Transverse colon (tissue), 4 donors: ENCODE data around the gene MYL2. TPM values are rescaled to one million over a fixed set of nuclear protein-coding genes. Genes with fewer than 3 reads are reported as not detected.

ENCODE experiments used
- DNase-seq: peaks from one replicate; pipeline ENCODE4 v3.0.0-alpha.2; 2019
- H3K27ac ChIP-seq, 4 donors: fragments of 200-600 bp; sonication (generic); 2 replicates each; pipeline ENCODE4 v1.5.1; 2016 to 2018; ENCODE audit warnings: inconsistent platforms in 4 of 4
- H3K27me3 ChIP-seq: fragments of 200-600 bp; sonication (generic); 2 replicates; pipeline ENCODE4 v1.5.1; 2017; ENCODE audit warnings: inconsistent platforms
- H3K36me3 ChIP-seq, 4 donors: fragments of 200-600 bp; sonication (generic); 2 replicates each; pipeline ENCODE4 v1.5.1; 2017 to 2019; ENCODE audit warnings: inconsistent platforms in 4 of 4
- H3K4me1 ChIP-seq, 4 donors: fragments of 200-600 bp; sonication (generic); 2 replicates each; pipeline ENCODE4 v1.5.1; 2017 to 2020; ENCODE audit warnings: inconsistent platforms in 4 of 4
- H3K4me3 ChIP-seq, 4 donors: fragments of 200-600 bp; sonication (generic); 1 replicate in 1 of 4; 2 replicates in 3 of 4; pipeline versions ENCODE4 v1.5.1 to v1.6.1; 2017 to 2019; ENCODE audit warnings: inconsistent platforms in 4 of 4
- H3K9me3 ChIP-seq, 2 donors: fragments of 200-600 bp; sonication (generic); 2 replicates each; pipeline ENCODE4 v1.5.1; 2017 to 2019; ENCODE audit warnings: inconsistent platforms in 2 of 2
- CTCF ChIP-seq, 5 experiments: fragments of 200-600 bp in 3 of 5; fragments of 450-650 bp in 2 of 5; sonication (generic) in 3 of 5; IDR thresholded peaks; 1 replicate in 2 of 5; 2 replicates in 3 of 5; pipeline ENCODE4 v1.5.1; 2016 to 2017; ENCODE audit warnings: antibody characterized with exemption in 5 of 5, inconsistent platforms in 3 of 5, mild to moderate bottlenecking in 2 of 5, moderate library complexity in 1 of 5
- EP300 ChIP-seq: sonication (generic); formaldehyde crosslinking; IDR thresholded peaks from one replicate; pipeline ENCODE4 v1.6.1; 2017; ENCODE audit warnings: antibody characterized with exemption, low read depth
- POLR2A ChIP-seq: fragments of 450-650 bp; IDR thresholded peaks from one replicate; pipeline ENCODE4 v1.6.1; 2016; ENCODE audit warnings: antibody characterized with exemption, mild to moderate bottlenecking, moderate library complexity
- POLR2AphosphoS5 ChIP-seq, 3 donors: sonication (generic); formaldehyde crosslinking; IDR thresholded peaks; one replicate each; pipeline ENCODE4 v1.6.1; 2016; ENCODE audit warnings: antibody characterized with exemption in 3 of 3
- WGBS, 2 donors: methylation state at CpG; one replicate each; pipeline ENCODE4 v1.1.5; 2018; ENCODE audit warnings: low coverage in 1 of 2; 5-methylcytosine and 5-hydroxymethylcytosine counted together
- in situ Hi-C, 4 donors: fragments of 200-750 bp; cut with MboI; loops; one replicate each; pipeline versions ENCODE4 v1.15.0 to v1.15.1; 2017; ENCODE audit warnings: low sequenced_read_pairs in 3 of 4, low pct_ligation_motif_present in 1 of 4, low pct_unique_long_range_greater_than_20kb in 1 of 4
- intact Hi-C: fragments of 100-400 bp; cut with DNase I; formaldehyde crosslinking; loops from one replicate; pipeline ENCODE4 v1.15.1; 2023; ENCODE audit warnings: low total_unique reads
- total RNA-seq, 4 donors: library from RNA; depleted of rRNA; stranded (reverse); fragments of >200 nt; gene quantifications; one replicate each; pipeline ENCODE4 v1.1.0, GENCODE V29; 2016

The MYL2 gene
- total RNA-seq, 4 donors from 2014 or later = 2.2 TPM; not detected in 3

- in situ Hi-C loops = loop anchor here in 2 of 4 donors (10.0 to 25.0 kb wide), 2 partner anchors 368 to 375 kb away; no protein-coding TSS in a partner anchor
- DNase-seq = peak; percentile 50
- 3 to 5% methylated on average over 7 to 21 of the region's 21 CpGs for WGBS, 2 donors
- peaks cover 0 to 6% (median 0%) of the 10 kb centered on the region in 4 donors for H3K4me1 ChIP-seq
- no peak overlapping the region for H3K4me3 ChIP-seq
- H3K9me3 ChIP-seq = no peaks in the 10 kb centered on the region
- intact Hi-C loops = loop anchor here (5.0 kb wide), 1 partner anchor 375 kb away; no protein-coding TSS in a partner anchor
- peak; percentile 72 to 96 (median 86) for TF ChIP-seq CTCF (IDR thresholded peaks at IDR 0.05)
- TF ChIP-seq EP300 = no peak
- no peak overlapping the region for H3K27ac ChIP-seq
- peaks cover 24% of the 10 kb centered on the region for H3K27me3 ChIP-seq
- H3K36me3 ChIP-seq = no peaks in the 10 kb centered on the region
These were observed 16.8 kb upstream of the MYL2 start for GRCh38 chr12:110937104-110937641.

GRCh38 chr12:110936367-110937103 is 16.2 kb upstream of the MYL2 start:
- Histone ChIP-seq H3K27me3 (peaks cover 24% of the 10 kb centered on the region), H3K27ac (no peak overlapping the region), H3K4me1 (peaks cover 0 to 6% (median 0%) of the 10 kb centered on the region in 4 donors), H3K9me3 (no peaks in the 10 kb centered on the region), H3K4me3 (no peak overlapping the region), H3K36me3 (no peaks in the 10 kb centered on the region)
- TF ChIP-seq POLR2A = no peak
- TF ChIP-seq POLR2AphosphoS5 (IDR thresholded peaks at IDR 0.05) = no peak
- no peak for TF ChIP-seq EP300
- TF ChIP-seq CTCF (IDR thresholded peaks at IDR 0.05) = no peak
- DNase-seq = no peak
- intact Hi-C loops (loop anchor here (5.0 kb wide), 1 partner anchor 376 kb away; no protein-coding TSS in a partner anchor), in situ Hi-C loops (loop anchor here in 2 of 4 donors (10.0 to 25.0 kb wide), 2 partner anchors 368 to 376 kb away; no protein-coding TSS in a partner anchor)
- WGBS, 2 donors = 13 to 41% methylated on average over 5 to 13 of the region's 13 CpGs

GRCh38 chr12:110935588-110935987 is 15.2 kb upstream of the MYL2 start:
- H3K9me3 ChIP-seq = no peaks in the 10 kb centered on the region
- H3K27me3 ChIP-seq = peaks cover 24% of the 10 kb centered on the region
- H3K27ac ChIP-seq = no peak overlapping the region
- WGBS, 2 donors = 91 to 100% methylated on average over 4 of the region's 4 CpGs
- no peak for DNase-seq
- in situ Hi-C loops = loop anchor here in 2 of 4 donors (10.0 to 25.0 kb wide), 2 partner anchors 369 to 377 kb away; no protein-coding TSS in a partner anchor
- no peak overlapping the region for H3K4me3 ChIP-seq
- intact Hi-C loops = loop anchor here (5.0 kb wide), 1 partner anchor 377 kb away; no protein-coding TSS in a partner anchor
- H3K4me1 ChIP-seq = peaks cover 0 to 6% (median 0%) of the 10 kb centered on the region in 4 donors
- H3K36me3 ChIP-seq = no peaks in the 10 kb centered on the region
- no peak for TF ChIP-seq CTCF (IDR thresholded peaks at IDR 0.05)
- TF ChIP-seq POLR2AphosphoS5 (IDR thresholded peaks at IDR 0.05) = no peak
- TF ChIP-seq EP300 = no peak
- no peak for TF ChIP-seq POLR2A

DNA sequence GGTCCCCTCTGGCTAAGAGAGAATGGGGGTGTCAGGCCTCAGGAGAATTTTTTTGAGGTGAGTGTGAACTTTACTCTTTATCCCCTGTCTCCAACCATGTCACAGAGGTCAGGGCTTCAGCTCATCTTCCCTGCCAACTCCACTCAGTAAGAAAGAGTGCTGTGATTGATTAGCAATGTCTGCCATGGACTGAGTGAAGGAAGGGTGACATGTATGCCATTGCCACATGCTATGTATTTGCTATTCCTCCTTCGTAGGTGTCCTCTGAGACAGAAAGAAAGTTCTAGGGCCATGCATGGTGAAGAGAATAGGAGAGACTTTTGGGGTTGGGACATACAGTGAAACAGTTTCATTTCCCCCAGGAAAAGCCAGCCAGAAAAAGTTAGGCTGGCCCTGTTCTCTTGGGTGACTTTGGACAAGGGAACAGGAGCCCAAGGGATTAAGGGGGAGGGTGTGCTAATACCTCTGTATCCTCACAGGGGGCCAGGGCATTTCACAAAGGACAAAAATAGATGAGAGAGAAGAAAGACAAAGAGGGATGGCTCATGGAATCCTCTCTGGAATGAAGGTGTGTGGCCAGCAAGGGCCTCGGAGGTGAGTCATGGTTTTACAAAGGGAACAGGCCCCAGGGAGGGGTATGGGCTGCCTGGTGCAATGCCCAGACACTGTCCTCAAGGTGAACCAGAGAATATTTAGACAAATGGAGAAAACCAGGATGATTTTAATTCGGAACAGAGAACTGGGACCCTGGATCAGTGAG is 13.9 kb upstream of the MYL2 start:
- Histone ChIP-seq H3K9me3 (no peaks in the 10 kb centered on the region), H3K27ac (no peak overlapping the region), H3K4me1 (peaks cover 0 to 6% (median 0%) of the 10 kb centered on the region in 4 donors), H3K4me3 (no peak overlapping the region), H3K36me3 (no peaks in the 10 kb centered on the region), H3K27me3 (peaks cover 20% of the 10 kb centered on the region)
- TF ChIP-seq POLR2AphosphoS5 (IDR thresholded peaks at IDR 0.05) (no peak), CTCF (IDR thresholded peaks at IDR 0.05) (no peak), POLR2A (no peak), EP300 (no peak)
- 62 to 100% methylated on average over 1 to 3 of the region's 3 CpGs for WGBS, 2 donors
- in situ Hi-C loops = loop anchor here in 2 of 4 donors (10.0 to 25.0 kb wide), 2 partner anchors 371 to 378 kb away; no protein-coding TSS in a partner anchor
- intact Hi-C loops = no loop called here
- DNase-seq = no peak
